WTC11 (cell line): ENCODE measurements around the gene TGFBR2.

Experiments used
- CREB1 ChIP-seq: sonication (generic); formaldehyde crosslinking; IDR thresholded peaks from 2 replicates; pipeline ENCODE4 v1.8.0; 2023; ENCODE audit warnings: mild to moderate bottlenecking, missing genetic modification reagents
- SP1 ChIP-seq: sonication (generic); formaldehyde crosslinking; conservative IDR thresholded peaks from 2 replicates; pipeline ENCODE4 v1.8.1; 2022; ENCODE audit warnings: missing genetic modification reagents
- ZNF121 ChIP-seq: sonication (generic); formaldehyde crosslinking; IDR thresholded peaks from 2 replicates; pipeline ENCODE4 v1.8.0; 2023; ENCODE audit warnings: missing genetic modification reagents
- TF ChIP-seq, protein P1 (sequence below): fragments of 200-600 bp; IDR thresholded peaks from 2 replicates; pipeline ENCODE4 v1.8.0; 2022; ENCODE audit warnings: antibody characterized with exemption
- TF ChIP-seq, protein P2 (sequence below): sonication (generic); formaldehyde crosslinking; IDR thresholded peaks from 2 replicates; pipeline ENCODE4 v1.8.1; 2023; ENCODE audit warnings: mild to moderate bottlenecking, missing genetic modification reagents, moderate library complexity

DNA sequence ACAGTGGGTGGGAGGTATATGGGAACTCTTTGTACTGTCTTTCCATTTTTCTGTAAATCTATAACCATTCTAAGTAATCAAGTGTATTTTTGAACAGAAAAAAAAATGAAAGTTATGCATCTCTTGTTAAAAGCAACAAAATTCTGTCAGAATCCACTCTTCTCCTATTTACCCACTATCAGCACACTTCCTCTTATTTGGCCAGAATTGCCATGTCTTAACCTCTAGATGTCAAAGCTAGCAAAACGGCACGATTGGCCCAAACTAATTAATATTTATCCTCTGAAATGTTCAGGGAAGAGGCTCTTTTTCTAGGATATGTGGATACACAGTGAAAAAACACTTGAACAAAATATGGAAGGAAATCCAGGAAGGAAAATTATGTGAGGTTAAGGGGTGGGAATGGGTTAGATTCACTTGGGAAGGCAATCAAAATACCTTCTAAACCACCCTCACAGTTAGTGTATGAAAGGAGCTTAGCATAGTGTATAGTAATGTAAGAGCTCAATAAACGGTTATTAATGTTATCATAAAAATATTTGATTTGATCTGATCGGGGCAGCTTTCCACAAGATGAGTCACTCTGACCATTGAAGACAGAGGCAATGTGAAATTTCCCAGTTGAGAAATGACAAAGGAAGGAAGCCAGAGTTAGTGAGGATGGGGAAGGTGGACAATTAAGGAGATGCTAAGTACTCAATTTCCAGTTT, 20.1 kb upstream of the TGFBR2 start:
- TF ChIP-seq, protein P1, sequence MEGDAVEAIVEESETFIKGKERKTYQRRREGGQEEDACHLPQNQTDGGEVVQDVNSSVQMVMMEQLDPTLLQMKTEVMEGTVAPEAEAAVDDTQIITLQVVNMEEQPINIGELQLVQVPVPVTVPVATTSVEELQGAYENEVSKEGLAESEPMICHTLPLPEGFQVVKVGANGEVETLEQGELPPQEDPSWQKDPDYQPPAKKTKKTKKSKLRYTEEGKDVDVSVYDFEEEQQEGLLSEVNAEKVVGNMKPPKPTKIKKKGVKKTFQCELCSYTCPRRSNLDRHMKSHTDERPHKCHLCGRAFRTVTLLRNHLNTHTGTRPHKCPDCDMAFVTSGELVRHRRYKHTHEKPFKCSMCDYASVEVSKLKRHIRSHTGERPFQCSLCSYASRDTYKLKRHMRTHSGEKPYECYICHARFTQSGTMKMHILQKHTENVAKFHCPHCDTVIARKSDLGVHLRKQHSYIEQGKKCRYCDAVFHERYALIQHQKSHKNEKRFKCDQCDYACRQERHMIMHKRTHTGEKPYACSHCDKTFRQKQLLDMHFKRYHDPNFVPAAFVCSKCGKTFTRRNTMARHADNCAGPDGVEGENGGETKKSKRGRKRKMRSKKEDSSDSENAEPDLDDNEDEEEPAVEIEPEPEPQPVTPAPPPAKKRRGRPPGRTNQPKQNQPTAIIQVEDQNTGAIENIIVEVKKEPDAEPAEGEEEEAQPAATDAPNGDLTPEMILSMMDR, result no peak
- TF ChIP-seq, protein P2, sequence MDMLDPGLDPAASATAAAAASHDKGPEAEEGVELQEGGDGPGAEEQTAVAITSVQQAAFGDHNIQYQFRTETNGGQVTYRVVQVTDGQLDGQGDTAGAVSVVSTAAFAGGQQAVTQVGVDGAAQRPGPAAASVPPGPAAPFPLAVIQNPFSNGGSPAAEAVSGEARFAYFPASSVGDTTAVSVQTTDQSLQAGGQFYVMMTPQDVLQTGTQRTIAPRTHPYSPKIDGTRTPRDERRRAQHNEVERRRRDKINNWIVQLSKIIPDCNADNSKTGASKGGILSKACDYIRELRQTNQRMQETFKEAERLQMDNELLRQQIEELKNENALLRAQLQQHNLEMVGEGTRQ (CRISPR knock-in tag), result no peak
- no peak for TF ChIP-seq CREB1 (CRISPR knock-in tag)
- no peak for TF ChIP-seq SP1 (CRISPR knock-in tag)
- no peak for TF ChIP-seq ZNF121 (CRISPR knock-in tag)
